Activated T-cell treated with anti-CD3 and anti-CD28 coated beads, Interleukin-2, amount 50 U/mL, for 24 hours (primary cell): ENCODE results near the gene ADAR.
"Not testable (repeated sequence)": the region's sequence is repeated elsewhere in the genome, so short reads cannot be mapped to it uniquely, and the experiment has no call there.

Experiments used
- DNase-seq: peaks from one replicate; pipeline ENCODE4 v3.0.0-alpha.2; 2020
- H3K27ac Mint-ChIP-seq: 2 replicates; pipeline ENCODE4 v1.8.0; 2020; ENCODE audit warnings: mild to moderate bottlenecking, mixed read lengths
- H3K27me3 Mint-ChIP-seq: 2 replicates; pipeline ENCODE4 v1.8.0; 2020; ENCODE audit warnings: mixed read lengths
- H3K36me3 Mint-ChIP-seq: 2 replicates; pipeline ENCODE4 v1.8.0; 2020; ENCODE audit warnings: low read depth, mixed read lengths
- H3K4me1 Mint-ChIP-seq: 2 replicates; pipeline ENCODE4 v1.8.0; 2020; ENCODE audit warnings: low read depth, mixed read lengths
- H3K4me3 Mint-ChIP-seq: 2 replicates; pipeline ENCODE4 v1.8.0; 2020; ENCODE audit warnings: mild to moderate bottlenecking, moderate library complexity, mixed read lengths
- H3K9me3 Mint-ChIP-seq: 2 replicates; pipeline ENCODE4 v1.8.0; 2020; ENCODE audit warnings: mixed read lengths

ADAR gene, protein sequence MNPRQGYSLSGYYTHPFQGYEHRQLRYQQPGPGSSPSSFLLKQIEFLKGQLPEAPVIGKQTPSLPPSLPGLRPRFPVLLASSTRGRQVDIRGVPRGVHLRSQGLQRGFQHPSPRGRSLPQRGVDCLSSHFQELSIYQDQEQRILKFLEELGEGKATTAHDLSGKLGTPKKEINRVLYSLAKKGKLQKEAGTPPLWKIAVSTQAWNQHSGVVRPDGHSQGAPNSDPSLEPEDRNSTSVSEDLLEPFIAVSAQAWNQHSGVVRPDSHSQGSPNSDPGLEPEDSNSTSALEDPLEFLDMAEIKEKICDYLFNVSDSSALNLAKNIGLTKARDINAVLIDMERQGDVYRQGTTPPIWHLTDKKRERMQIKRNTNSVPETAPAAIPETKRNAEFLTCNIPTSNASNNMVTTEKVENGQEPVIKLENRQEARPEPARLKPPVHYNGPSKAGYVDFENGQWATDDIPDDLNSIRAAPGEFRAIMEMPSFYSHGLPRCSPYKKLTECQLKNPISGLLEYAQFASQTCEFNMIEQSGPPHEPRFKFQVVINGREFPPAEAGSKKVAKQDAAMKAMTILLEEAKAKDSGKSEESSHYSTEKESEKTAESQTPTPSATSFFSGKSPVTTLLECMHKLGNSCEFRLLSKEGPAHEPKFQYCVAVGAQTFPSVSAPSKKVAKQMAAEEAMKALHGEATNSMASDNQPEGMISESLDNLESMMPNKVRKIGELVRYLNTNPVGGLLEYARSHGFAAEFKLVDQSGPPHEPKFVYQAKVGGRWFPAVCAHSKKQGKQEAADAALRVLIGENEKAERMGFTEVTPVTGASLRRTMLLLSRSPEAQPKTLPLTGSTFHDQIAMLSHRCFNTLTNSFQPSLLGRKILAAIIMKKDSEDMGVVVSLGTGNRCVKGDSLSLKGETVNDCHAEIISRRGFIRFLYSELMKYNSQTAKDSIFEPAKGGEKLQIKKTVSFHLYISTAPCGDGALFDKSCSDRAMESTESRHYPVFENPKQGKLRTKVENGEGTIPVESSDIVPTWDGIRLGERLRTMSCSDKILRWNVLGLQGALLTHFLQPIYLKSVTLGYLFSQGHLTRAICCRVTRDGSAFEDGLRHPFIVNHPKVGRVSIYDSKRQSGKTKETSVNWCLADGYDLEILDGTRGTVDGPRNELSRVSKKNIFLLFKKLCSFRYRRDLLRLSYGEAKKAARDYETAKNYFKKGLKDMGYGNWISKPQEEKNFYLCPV

DNA sequence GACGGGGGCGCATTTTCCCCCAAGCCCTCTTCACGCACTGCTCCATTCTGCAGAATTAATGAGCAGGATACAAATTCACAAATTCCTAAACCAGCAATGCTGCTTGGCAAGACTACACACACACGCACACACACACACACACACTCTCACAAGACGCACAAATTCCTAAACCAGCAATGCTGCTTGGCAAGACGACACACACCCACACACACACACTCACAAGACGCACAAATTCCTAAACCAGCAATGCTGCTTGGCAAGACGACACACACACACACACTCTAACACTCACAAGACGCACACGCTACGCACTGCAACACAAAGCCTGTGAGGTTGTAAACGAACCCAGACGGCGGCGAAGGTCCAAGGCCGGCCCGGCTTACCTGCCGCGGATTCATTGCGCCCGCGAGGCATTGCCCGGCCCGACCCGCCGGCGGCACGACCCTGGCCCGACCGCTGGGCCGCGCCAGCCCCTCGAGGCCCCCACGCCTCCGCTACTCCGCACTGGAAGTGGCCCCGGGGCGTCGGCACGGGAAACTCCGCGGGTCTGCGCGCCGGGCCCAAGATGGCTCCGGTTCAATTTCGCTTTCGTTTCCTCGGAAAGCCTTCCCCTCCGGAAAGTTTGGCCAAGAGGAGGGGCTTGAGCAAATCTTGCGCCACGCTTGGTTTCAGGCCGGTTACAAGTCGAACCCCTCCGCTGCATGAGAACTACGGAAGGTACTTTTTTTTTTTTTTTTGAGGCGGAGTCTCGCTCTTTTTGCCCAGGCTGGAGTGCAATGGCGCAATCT is at the start of gene ADAR:
Gene ADAR (minus strand): TSS at position 578 of the 788 bp plus-strand sequence. CDS start 180 bp downstream, at position 398.
- peaks cover 54% of the 10 kb centered on the region for H3K36me3 Mint-ChIP-seq
- H3K4me3 Mint-ChIP-seq = peak within 1 kb of the TSS; percentile 91
- peak within 1 kb of the TSS; percentile 98 for H3K27ac Mint-ChIP-seq
- H3K4me1 Mint-ChIP-seq = peaks cover 79% of the 10 kb centered on the region
- no peaks in the 10 kb centered on the region for H3K27me3 Mint-ChIP-seq
- H3K9me3 Mint-ChIP-seq = no peaks in the 10 kb centered on the region
- DNase-seq = peak; percentile 92

DNA sequence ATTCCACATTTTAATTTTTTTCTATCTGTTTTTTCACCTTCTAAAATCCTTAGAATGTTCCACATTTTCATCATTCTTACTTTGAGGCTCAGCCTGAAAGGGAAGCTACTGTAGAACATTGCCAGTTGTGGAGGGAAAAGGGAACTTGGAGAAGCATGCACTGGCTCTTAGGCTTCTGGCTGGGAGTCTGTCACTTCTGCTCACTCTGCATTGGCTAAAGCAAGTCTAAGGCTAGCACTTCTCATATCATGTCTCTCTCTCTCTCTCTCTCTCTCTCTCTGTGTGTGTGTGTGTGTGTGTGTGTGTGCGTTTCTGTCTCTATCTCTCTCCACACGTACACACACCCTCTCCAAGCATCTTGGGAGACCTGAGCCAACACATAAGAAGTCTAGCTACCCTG is 49.6 kb upstream of the ADAR start:
- no peak overlapping the region for H3K4me3 Mint-ChIP-seq
- H3K27ac Mint-ChIP-seq = no peak overlapping the region
- no peak for DNase-seq
- H3K4me1 Mint-ChIP-seq = no peaks in the 10 kb centered on the region
- no peaks in the 10 kb centered on the region for H3K9me3 Mint-ChIP-seq
- H3K36me3 Mint-ChIP-seq = no peaks in the 10 kb centered on the region
- H3K27me3 Mint-ChIP-seq = peaks cover 24% of the 10 kb centered on the region

DNA sequence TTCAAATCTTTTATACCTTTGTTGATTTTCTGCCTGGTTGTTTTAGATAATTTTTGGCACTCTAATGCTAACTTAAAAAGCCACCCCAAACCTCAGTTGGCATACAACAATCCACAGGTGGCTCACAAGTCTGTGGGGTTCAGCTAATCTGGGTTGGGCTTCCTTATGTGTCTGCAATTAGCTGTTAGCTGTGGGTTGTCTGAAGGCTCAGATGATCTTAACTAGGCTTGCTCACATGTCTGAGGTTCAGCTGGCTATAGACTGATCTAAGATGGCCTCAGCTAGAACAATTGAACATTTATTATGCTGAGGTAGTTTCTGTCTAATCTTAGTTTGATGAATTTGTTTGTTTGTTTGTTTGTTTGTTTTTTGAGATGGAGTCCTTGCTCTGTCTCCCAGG is 44.9 kb upstream of the ADAR start:
- DNase-seq = no peak
- Mint-ChIP-seq H3K27ac (no peak overlapping the region), H3K4me1 (no peaks in the 10 kb centered on the region), H3K9me3 (no peaks in the 10 kb centered on the region), H3K36me3 (no peaks in the 10 kb centered on the region), H3K4me3 (no peak overlapping the region), H3K27me3 (peaks cover 18% of the 10 kb centered on the region)

DNA sequence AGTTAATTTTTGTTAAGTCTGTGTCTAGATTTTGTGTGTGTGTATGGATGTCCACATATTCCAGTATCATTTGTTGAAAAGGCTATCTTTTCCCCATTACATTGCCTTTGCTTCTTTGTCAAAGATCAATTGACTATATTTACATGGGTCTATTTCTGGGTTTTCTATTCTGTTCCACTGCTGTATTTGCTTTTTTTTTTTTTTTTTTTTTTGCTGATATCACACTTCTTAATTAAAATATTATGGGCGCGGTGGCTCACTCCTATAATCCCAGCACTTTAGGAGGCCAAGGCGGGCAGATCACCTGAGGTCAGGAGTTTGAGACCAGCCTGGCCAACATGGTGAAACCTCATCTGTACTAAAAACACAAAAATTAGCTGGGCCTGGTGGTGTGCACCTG is 36.7 kb upstream of the ADAR start:
- not testable (repeated sequence) for DNase-seq, H3K4me3 Mint-ChIP-seq, H3K27me3 Mint-ChIP-seq, H3K36me3 Mint-ChIP-seq, H3K9me3 Mint-ChIP-seq, H3K4me1 Mint-ChIP-seq, H3K27ac Mint-ChIP-seq

DNA sequence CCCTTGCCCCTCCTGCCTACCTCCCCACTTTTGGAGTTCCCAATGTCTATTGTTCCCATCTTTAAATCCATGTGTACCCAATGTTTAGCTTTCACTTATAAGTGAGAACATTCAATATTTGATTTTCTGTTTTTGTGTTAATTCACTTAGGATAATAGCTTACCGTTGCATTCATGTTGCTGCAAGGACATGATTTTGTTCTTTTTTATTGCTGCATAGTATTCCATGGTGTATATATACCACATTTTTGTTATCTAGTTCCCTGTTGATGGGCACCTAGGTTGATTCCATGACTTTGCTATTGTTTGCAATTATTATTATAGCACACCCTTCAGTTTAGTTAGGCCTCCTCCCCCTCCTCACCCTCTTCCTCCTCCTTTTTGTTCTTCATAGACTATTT is 33.5 kb upstream of the ADAR start:
- Mint-ChIP-seq H3K4me1 (no peaks in the 10 kb centered on the region), H3K27ac (no peak overlapping the region), H3K4me3 (no peak overlapping the region), H3K36me3 (no peaks in the 10 kb centered on the region), H3K27me3 (peaks cover 2% of the 10 kb centered on the region), H3K9me3 (no peaks in the 10 kb centered on the region)
- DNase-seq = no peak

DNA sequence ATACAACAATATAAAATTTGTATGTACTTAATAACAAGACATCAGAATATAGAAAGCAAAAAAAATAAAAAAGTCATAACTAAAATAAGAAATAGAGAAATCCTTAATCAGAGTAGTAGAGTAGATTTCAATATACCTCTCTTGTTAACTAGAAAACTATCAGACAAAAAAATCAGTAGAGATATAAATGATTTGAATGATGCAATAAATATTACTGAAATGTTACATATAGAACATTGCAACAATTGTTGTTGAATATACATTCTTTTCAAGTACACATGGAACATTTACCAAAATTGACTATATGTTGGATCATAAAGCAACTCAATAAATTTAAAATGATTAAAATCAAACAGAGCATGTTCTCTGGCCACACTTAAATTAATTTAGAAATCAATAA is 31.9 kb upstream of the ADAR start:
- Mint-ChIP-seq H3K36me3 (no peaks in the 10 kb centered on the region), H3K9me3 (no peaks in the 10 kb centered on the region), H3K27me3 (peaks cover 18% of the 10 kb centered on the region), H3K4me3 (no peak overlapping the region), H3K27ac (no peak overlapping the region), H3K4me1 (no peaks in the 10 kb centered on the region)
- no peak for DNase-seq

DNA sequence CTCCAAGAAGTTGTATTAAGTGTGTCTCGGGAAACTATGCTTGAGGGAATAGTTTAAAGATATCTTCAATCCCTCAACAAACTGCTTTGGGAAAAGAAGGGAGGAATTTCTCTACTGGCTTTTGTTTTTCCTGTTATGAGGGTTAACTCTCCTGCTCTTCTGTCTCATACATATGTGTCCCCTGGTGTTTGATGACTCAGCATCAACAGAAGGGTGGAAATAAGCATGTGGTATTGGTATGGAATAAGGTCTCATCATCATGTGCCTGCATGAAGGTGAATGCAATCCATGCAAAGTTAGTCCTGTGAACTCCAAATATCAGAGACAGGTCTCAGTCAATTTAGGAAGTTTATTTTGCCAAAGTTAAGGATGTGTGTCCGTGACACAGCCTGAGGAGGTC is 27.2 kb upstream of the ADAR start:
- Mint-ChIP-seq H3K36me3 (no peaks in the 10 kb centered on the region), H3K4me3 (no peak overlapping the region), H3K4me1 (no peaks in the 10 kb centered on the region), H3K27ac (no peak overlapping the region), H3K9me3 (no peaks in the 10 kb centered on the region), H3K27me3 (peaks cover 24% of the 10 kb centered on the region)
- no peak for DNase-seq

DNA sequence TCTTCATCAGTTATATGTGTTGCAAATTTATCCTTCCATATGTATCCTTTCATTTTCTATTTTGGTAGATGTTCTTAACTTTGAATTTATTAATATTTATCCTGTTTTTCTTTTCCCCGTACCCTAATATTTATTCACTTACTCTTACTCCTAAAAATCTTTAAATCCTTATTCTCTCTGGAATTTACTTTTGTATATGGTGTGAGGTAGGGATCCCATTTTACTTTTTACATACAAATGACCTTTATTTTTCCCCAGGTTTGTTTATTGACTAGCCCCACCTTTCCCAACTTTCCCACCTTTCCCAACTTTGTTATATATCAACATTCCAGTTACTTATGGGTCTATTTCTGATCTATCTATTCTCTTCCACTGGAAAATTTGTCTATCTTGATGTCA is 21.7 kb upstream of the ADAR start:
- Mint-ChIP-seq H3K9me3 (peaks cover 5% of the 10 kb centered on the region), H3K4me3 (no peak overlapping the region), H3K4me1 (peaks cover 32% of the 10 kb centered on the region), H3K27ac (no peak overlapping the region), H3K36me3 (peaks cover 24% of the 10 kb centered on the region), H3K27me3 (peaks cover 5% of the 10 kb centered on the region)
- DNase-seq = no peak

DNA sequence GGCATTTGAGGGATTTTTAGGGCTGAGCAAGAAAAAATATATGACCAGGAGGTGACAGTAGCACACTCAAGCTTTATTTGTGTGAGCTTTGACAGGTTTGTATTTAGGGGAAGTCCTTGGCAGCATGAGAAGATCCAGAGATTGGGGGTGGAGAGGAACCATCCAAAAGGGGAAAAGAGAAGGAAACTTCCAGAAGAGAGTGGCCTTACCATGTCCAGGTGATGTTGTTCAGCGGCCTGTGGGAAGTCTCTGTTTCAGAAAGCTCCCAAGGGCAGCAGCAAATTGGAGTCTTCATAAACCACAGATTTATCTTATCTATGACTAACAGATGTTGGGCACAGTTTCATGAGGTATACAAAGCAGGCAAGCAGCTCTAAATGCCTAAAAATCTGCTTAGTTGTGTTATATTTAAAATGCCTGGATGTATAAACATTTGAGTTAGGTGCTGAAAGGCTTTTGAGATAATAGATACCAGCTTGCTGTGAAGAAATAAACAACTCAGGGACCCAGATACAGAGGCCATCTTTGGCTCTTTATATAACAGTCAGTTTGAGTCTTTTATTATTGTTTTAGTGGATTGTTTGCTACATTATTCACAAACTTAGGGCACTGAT is 21.2 kb upstream of the ADAR start:
- Mint-ChIP-seq H3K4me1 (peaks cover 38% of the 10 kb centered on the region), H3K4me3 (peak overlapping the region; percentile 92), H3K9me3 (peaks cover 5% of the 10 kb centered on the region), H3K27ac (peak overlapping the region; percentile 99), H3K27me3 (peaks cover 5% of the 10 kb centered on the region), H3K36me3 (peaks cover 29% of the 10 kb centered on the region)
- DNase-seq = no peak

DNA sequence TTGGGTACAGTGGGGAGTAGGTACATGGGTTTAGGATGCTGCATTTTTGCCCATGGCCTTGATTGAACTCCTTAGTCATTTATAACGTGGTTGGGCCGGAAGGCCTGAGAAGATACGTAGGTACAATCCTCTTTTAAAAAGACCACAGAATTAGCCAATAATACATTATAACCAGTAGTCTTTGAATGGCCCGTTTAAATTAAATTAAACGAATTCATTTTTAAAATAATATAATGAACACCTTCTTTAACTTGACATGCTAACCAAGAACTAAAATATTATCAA is 20.1 kb upstream of the ADAR start:
- H3K36me3 Mint-ChIP-seq = peaks cover 40% of the 10 kb centered on the region
- H3K4me3 Mint-ChIP-seq = peak overlapping the region; percentile 92
- peak overlapping the region; percentile 99 for H3K27ac Mint-ChIP-seq
- peaks cover 45% of the 10 kb centered on the region for H3K4me1 Mint-ChIP-seq
- peaks cover 5% of the 10 kb centered on the region for H3K9me3 Mint-ChIP-seq
- DNase-seq = no peak
- peaks cover 3% of the 10 kb centered on the region for H3K27me3 Mint-ChIP-seq

DNA sequence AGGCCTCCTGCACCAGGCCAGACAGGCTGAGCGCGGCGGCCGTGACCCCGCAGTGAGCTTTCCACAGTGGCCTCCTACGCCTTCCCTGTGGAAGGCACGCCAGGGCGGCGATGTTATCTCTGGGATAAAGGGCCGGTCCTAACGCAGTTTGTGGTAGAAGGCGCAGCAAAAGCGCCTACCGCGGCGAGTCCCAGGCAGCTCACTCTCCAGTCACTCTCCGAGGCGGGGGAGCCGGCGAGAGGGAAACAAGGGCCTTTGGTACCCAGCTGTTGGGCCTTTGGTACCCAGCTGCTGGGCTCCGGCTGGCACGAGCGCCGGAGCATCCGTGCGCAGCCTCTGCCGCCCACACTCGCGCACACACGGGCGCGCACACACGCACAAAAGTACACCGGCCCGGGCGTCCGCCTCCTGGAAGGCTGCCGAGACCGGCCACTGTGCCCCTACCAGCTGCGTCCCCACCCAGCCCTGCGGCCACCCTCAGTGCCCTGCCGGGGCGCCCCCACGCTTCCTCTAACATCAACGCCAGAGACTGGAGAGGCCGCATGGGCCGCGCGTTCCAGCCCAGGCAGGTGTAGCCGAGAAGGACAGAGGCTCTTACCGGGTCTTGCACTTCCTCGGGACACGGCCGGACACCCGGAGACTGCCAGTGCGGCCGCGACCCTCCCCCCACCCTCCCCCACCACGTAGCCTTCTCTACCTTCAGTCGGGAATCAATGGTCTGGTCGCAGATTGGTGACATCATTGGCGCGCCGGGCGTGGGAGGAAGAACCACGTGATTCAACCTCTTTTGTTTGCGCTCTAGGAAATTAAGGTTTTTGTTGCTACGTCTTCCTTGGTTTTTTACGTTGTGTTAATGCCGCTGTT is 19.5 kb upstream of the ADAR start:
- Mint-ChIP-seq H3K27ac (peak overlapping the region; percentile 99), H3K4me3 (peak overlapping the region; percentile 92), H3K27me3 (peaks cover 3% of the 10 kb centered on the region), H3K9me3 (peaks cover 5% of the 10 kb centered on the region), H3K36me3 (peaks cover 46% of the 10 kb centered on the region), H3K4me1 (peaks cover 51% of the 10 kb centered on the region)
- peak; percentile 96 for DNase-seq

DNA sequence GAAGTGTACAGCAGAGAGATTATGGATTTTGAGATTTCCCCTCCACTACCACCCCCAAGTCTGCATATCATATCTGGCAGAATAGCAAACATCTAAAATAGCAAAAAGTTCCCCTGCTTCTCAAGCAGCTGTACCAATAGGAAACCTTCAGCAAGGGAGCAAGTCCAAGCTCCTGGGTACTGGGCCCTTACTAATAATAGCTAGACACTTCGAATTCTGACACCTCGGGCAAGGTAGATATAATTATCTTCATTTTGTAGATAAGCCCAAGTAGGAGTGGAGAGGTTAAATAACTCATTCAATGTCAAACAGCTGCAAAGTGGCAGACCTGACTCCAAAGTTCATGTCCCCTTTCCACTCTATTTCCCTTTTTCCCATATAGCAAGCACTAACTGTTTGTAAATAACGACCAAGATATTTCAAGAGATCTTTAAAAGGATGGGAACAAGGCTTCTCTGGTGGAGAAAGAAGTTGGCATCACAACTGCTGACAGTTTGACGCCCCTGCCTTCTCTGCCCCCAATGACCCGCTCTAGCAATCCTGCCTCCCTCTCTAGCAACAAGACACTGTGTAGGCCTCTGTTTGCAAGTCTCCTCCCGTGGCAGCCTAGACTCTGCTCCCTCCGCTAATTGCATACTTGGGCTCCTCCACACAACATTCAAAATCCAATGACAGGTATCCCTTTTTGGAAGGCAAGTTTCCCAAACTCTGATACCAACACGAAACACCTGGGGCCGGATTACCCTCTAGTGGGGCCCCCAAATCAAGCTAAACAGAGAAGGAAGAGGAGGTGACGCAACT is 18.7 kb upstream of the ADAR start:
- no peaks in the 10 kb centered on the region for H3K27me3 Mint-ChIP-seq
- peak overlapping the region; percentile 92 for H3K4me3 Mint-ChIP-seq
- peak overlapping the region; percentile 99 for H3K27ac Mint-ChIP-seq
- H3K4me1 Mint-ChIP-seq = peaks cover 59% of the 10 kb centered on the region
- DNase-seq = no peak
- H3K36me3 Mint-ChIP-seq = peaks cover 54% of the 10 kb centered on the region
- peaks cover 5% of the 10 kb centered on the region for H3K9me3 Mint-ChIP-seq
